GM18519 (cell line): ENCODE measurements around the gene CTDSPL.

Experiments used
- ATAC-seq: cut with Tn5 transposase; IDR thresholded peaks from one replicate; pipeline ENCODE4 v1.9.1; 2021; ENCODE audit warnings: mild to moderate bottlenecking, moderate library complexity; ENCODE audit not compliant: unreplicated experiment, low FRiP score

Gene CTDSPL

GRCh38 chr3:37909067-37909911 is 47.6 kb downstream of the CTDSPL start:
- no peak for ATAC-seq

- no peak for ATAC-seq
These were observed 49.2 kb downstream of the CTDSPL start for GRCh38 chr3:37910671-37911400.

DNA sequence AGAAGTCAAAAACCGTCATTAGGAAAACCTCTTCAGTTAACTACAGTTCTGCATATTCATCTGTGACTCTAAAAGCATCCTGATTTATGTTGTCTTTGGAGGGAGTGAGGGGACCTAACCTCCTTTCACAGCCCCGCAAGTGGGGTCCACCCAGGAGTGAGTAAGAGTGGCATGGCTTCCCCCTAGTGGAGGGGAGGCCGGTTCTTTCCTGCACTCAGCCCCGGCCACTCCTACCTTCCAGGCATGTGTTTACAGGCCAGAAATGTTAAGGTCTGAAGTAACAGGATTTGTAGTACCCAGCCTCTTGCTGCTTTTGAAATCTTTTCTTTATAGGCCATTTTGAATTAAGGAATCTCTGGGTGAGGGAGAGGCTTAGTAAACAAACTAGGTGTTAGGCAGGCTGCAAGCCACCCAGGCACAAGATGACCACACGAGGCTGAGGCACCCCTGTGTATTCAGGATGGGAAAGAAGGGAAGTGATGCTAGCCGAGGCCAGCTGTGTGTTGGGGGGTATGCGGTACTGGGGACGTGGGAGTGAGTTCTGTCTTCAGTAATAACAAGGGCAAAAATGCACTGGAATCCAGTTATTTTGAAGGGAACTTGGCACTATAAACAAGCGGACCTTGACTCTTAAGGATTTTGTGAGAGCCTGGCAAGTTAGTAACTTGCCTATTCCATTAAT is 50.5 kb downstream of the CTDSPL start:
- no peak for ATAC-seq

GRCh38 chr3:37913522-37913921 is 51.8 kb downstream of the CTDSPL start:
- ATAC-seq, result no peak

DNA sequence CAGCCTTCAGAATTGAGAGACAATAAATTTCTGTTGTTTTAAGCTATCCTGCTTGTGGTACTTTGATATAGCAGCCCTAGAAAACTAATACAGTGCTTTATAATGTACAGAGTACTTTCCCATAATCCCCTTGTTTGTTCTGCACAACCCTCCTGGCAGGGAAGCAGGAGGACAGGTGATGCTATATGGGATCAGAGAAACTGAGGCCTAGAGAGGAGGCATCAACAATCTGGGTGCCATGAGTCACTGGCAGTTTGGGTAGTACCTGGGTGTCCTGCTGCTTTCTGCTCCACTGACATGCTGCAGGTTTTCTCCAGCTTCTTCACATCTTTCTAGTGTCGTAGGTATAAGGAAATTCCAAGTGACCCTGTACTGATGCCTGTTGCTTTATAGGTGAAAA is 55.0 kb downstream of the CTDSPL start:
- ATAC-seq, result no peak

DNA sequence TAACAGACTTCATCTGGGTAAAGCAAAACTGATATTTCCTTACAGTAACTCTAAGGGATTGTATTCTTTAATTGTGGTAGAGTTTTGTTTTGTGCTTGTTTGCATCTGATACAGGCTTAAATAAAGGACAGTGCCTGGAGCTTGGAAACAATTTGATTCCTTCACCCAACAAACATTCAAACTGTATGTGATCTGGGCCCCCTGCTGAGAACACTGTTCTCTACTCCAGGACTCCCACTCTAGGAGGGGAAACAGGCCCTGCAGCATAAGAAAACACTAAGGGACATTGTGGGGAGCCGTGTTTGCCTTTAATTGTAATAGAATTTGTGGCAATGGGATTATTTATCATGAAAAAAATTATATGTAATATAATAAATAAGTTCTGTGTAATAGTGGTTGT is 56.9 kb downstream of the CTDSPL start:
- no peak for ATAC-seq

GRCh38 chr3:37920156-37920699 is 58.5 kb downstream of the CTDSPL start:
- no peak for ATAC-seq

- no peak for ATAC-seq
These were observed 59.3 kb downstream of the CTDSPL start for GRCh38 chr3:37921025-37921424.

- no peak for ATAC-seq
These were observed 61.3 kb downstream of the CTDSPL start for GRCh38 chr3:37922721-37923568.

- no peak for ATAC-seq
These were observed 61.9 kb downstream of the CTDSPL start for GRCh38 chr3:37923569-37924040.

DNA sequence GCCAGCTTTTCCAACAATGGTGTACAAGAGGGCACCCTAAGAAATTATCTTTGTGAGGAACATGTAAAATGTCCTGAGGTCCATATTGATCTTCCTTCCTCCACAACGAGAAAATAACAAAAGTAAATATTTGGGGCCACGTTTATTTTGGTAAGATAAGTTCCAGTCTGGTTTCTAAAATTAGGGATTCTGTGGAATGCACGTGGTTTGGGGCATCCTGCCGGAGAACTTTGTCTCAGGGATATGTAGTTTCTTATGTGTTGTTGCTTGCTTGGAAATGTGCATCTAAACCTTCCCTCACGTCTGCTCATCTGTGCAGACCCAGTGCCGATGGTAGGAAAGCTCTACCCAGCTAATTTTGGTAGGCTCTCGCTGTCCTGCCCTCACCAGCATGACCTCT is 62.8 kb downstream of the CTDSPL start:
- ATAC-seq, result no peak

- ATAC-seq, result no peak
These were observed 63.5 kb downstream of the CTDSPL start for GRCh38 chr3:37925157-37925556.

GRCh38 chr3:37926611-37927010 is 64.9 kb downstream of the CTDSPL start:
- no peak for ATAC-seq

GRCh38 chr3:37930495-37930894 is 68.8 kb downstream of the CTDSPL start:
- ATAC-seq, result no peak

DNA sequence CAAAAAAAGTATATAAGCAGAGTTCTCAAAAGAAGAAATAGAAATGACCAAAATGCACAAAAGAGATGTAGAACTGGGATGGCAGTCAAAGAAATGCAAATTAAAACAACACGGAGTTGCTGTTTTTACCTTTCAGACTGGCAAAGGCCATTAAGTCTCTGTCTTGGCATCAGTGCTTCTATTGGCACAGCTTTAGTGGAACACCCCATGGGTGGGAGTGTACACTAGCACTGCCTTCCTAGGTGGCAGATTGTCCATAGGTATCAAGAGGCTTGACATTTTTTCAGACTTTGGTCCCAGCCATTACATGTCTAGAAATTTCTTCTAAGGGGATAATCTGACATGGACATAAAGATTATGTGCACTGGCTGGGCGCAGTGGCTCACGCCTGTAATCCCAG is 70.8 kb downstream of the CTDSPL start:
- no peak for ATAC-seq

DNA sequence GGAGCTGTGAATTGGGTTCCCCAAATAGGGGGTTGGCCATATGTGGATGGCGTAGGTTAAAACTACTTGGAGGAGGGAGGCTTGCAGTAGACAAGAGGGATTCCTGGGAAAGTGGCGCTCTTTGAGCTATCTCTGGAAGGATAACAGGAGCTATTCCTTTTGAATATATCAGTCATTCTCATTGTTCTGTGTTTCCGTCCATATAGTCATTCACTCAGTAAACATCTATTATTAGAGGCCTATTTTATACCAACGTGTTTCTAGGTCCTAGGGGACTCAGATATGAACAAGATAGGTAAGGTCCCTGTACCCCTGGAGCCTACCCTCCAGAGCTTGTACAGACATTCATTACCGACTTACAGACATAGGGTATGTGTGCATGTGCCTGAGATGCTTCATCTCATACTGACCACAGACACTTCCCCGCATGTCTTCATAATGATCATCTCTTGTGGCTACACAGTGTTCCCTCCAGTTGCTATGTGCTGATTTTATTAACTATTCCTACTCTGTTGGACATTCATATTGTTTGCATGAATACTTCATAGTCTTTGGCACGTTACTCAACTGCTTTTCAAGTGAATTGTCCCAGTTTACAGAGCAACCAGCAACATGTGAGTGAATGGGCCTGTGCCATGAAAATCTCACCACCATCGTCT is 73.1 kb downstream of the CTDSPL start:
- ATAC-seq, result no peak

GRCh38 chr3:37935290-37935668 is 73.6 kb downstream of the CTDSPL start:
- ATAC-seq, result no peak

DNA sequence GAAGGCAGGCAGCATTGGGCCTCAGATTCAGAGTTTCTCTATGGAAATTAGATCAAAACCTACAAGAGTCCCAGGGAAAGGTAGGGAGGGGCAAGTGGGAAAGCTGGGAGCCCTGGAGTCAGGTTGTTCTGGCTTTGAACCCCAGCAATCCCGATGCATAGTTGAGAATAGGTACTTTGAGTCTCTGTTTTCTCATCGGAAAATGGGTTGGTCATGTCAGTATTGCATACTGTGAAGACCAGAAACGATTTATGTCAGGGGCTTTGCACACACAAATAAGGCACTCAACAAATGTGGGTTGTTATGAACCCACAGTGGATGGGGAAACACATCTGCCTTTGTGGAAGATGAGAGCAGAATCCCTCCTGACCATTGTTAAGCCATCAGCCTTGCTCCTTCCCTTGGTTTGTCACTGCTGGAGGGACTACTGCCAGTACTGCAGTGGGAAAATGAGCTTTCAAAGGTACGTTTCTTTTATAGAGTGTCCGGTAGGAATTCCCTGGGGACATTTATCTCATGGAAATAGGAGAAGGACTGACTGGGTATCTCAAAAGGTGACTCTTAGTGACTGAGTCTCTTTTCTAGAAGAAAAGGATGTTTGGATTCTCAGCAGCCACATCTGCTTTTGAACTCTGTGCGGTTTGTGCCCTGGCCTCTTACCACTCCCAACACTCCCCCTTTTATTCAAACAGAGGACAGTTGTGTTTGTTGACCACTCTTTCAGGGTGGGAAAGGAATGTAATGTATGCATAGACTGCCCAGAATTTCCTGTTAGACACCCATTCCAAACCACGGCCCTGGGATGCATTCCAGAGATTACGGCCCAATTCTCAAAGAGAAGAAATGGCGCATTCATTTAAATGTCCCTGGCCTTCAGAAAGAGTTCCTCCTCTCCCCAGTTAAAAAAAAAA is 74.3 kb downstream of the CTDSPL start:
- no peak for ATAC-seq

GRCh38 chr3:37937156-37937555 is 75.5 kb downstream of the CTDSPL start:
- ATAC-seq, result no peak
